ENCODE measurements around the gene FAM216B. TPM values are rescaled to one million over a fixed set of nuclear protein-coding genes. Genes with fewer than 3 reads are reported as not detected.

The FAM216B gene
- total and polyA plus RNA-seq, 2 of the 8 experiments (the other 6 are each of a cell fraction or from before 2014, with no cell fraction given): not detected

DNA sequence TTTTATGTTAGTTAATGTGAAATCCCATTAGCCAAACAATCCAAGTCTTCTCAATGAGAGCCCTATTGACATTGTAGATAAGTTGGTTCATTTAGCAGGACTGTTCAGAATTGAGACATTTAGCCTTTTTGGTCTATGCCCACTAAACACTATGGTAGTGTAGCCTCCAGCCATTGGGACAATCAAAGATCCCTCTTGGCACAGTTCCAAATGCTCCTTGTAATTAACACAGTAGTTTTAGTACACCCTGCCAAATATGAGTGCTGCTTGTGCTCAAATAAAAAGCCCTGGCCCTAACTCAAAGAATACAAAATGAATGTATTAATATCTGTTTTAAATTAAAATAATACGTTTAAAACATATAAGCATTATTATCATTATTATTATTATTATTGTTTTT, 15.4 kb upstream of the FAM216B start:
- H3K4me3 ChIP-seq (ENCODE audit: extremely low read depth in 1 of 4, insufficient read depth in 2 of 4, low read depth in 3 of 4, low read length in 4 of 4): no peak overlapping the region

More for the DNA sequence above, 15.4 kb upstream of the FAM216B start:
- H3K9ac ChIP-seq (replicated peaks in 1 of 4; ENCODE audit: extremely low read depth in 1 of 4, low read depth in 3 of 4, low read length in 3 of 4): no peak overlapping the region
- no peak overlapping the region for H3K23ac ChIP-seq (ENCODE audit: insufficient read length)
- H2BK20ac ChIP-seq (ENCODE audit: low read length): no peak overlapping the region
- H3K79me2 ChIP-seq (ENCODE audit: control insufficient read depth in 1 of 2, insufficient read depth in 2 of 2, low read length in 2 of 2): no peaks in the 10 kb centered on the region
- H3K18ac ChIP-seq (ENCODE audit: extremely low read depth, low read length): no peak overlapping the region
- H3K4me1 ChIP-seq (replicated peaks in 1 of 4; ENCODE audit: control insufficient read depth in 3 of 4, insufficient read depth in 4 of 4, low read length in 3 of 4): no peaks in the 10 kb centered on the region
- no peak overlapping the region for H3K14ac ChIP-seq (ENCODE audit: insufficient read length)
- H3K36me3 ChIP-seq (ENCODE audit: control insufficient read depth in 2 of 4, insufficient read depth in 4 of 4, low read length in 3 of 4): no peaks in the 10 kb centered on the region
- no peak overlapping the region for H4K8ac ChIP-seq (ENCODE audit: extremely low read depth, insufficient read depth, low read length)
- no peak overlapping the region for H2AK5ac ChIP-seq (ENCODE audit: low read depth, low read length)
- H2BK120ac ChIP-seq (replicated peaks; ENCODE audit: low read depth, low read length): no peak overlapping the region
- no peak for FAIRE-seq
- no peak overlapping the region for H3K4me2 ChIP-seq (ENCODE audit: insufficient read depth in 1 of 2, low read depth in 2 of 2, low read length in 2 of 2)
- ChIA-PET CTCF (ENCODE audit: partially characterized antibody) (no interaction called here), POLR2A (ENCODE audit: partially characterized antibody) (no interaction called here)
- H3K79me1 ChIP-seq (ENCODE audit: low read depth, low read length): no peaks in the 10 kb centered on the region
- no peaks in the 10 kb centered on the region for H4K20me1 ChIP-seq (replicated peaks in 1 of 2; ENCODE audit: control insufficient read depth in 1 of 2, insufficient read depth in 2 of 2, low read length in 2 of 2)
- no peak overlapping the region for H2BK12ac ChIP-seq (ENCODE audit: low read depth, low read length)
- no peak for DNase-seq (ENCODE audit: low read depth in 1 of 2, low spot score in 2 of 2)
- no peaks in the 10 kb centered on the region for H3K23me2 ChIP-seq (ENCODE audit: low read depth, low read length)
- no peak overlapping the region for H3K4ac ChIP-seq (replicated peaks; ENCODE audit: insufficient read length, low read depth, low read length)
- TF ChIP-seq CBX8 (IDR thresholded peaks at IDR 0.05; ENCODE audit: borderline replicate concordance, low read depth, low read length) (no peak), JUN (IDR thresholded peaks at IDR 0.05; ENCODE audit: low read depth, low read length) (no peak), ASH2L (IDR thresholded peaks at IDR 0.05; ENCODE audit: low read length) (no peak), EP300 (IDR thresholded peaks at IDR 0.05; ENCODE audit: borderline replicate concordance in 1 of 2, low read depth in 2 of 2, low read length in 2 of 2) (no peak), CTBP2 (IDR thresholded peaks at IDR 0.05; ENCODE audit: borderline replicate concordance, insufficient read depth, insufficient read length, low read length) (no peak), SP1 (IDR thresholded peaks at IDR 0.05; ENCODE audit: low read depth, low read length) (no peak), EGR1 (IDR thresholded peaks at IDR 0.05; ENCODE audit: borderline replicate concordance, low read depth, low read length) (no peak), RAD21 (IDR thresholded peaks at IDR 0.05 in 1 of 2, conservative IDR thresholded peaks at IDR 0.05 in 1 of 2; ENCODE audit: low read depth in 2 of 2, low read length in 2 of 2) (no peak), SIX5 (IDR thresholded peaks at IDR 0.05; ENCODE audit: low read depth, low read length) (no peak), POLR2A (IDR thresholded peaks at IDR 0.05; ENCODE audit: control extremely low read depth in 1 of 2, low read depth in 2 of 2, low read length in 2 of 2) (no peak), NANOG (IDR thresholded peaks at IDR 0.05; ENCODE audit: insufficient read depth, low read depth, low read length, poor library complexity, severe bottlenecking) (no peak), SRF (IDR thresholded peaks at IDR 0.05; ENCODE audit: low read depth, low read length) (no peak)
- TF ChIP-seq, protein P1, sequence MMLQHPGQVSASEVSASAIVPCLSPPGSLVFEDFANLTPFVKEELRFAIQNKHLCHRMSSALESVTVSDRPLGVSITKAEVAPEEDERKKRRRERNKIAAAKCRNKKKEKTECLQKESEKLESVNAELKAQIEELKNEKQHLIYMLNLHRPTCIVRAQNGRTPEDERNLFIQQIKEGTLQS (IDR thresholded peaks at IDR 0.05; ENCODE audit: insufficient read depth, low read depth, low read length): no peak
- TF ChIP-seq, protein P2, sequence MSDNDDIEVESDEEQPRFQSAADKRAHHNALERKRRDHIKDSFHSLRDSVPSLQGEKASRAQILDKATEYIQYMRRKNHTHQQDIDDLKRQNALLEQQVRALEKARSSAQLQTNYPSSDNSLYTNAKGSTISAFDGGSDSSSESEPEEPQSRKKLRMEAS (IDR thresholded peaks at IDR 0.05): no peak
- H3K9me3 ChIP-seq (ENCODE audit: insufficient read depth in 2 of 2, low read depth in 1 of 2, low read length in 1 of 2): no peaks in the 10 kb centered on the region
- no peak overlapping the region for H4K91ac ChIP-seq (replicated peaks; ENCODE audit: insufficient read length, low read length)
- no peaks in the 10 kb centered on the region for H3K27me3 ChIP-seq (replicated peaks in 1 of 4; ENCODE audit: control insufficient read depth in 3 of 4, extremely low read depth in 1 of 4, insufficient read depth in 3 of 4, low read length in 3 of 4)
- H3K27ac ChIP-seq (ENCODE audit: low read depth, low read length): no peak overlapping the region
- H2AFZ ChIP-seq (ENCODE audit: low read length): no peak overlapping the region
- H2BK15ac ChIP-seq (ENCODE audit: low read length): no peak overlapping the region
- no peak overlapping the region for H3K56ac ChIP-seq (replicated peaks; ENCODE audit: insufficient read length, low read depth, low read length)
- no peak overlapping the region for H4K5ac ChIP-seq (ENCODE audit: insufficient read length, low read depth, low read length)
- 74% methylated on average over 1 of the region's 1 CpG; no CpG with 5 or more reads in 1 of the 2 experiments for WGBS, 2 experiments (ENCODE audit: extremely low coverage in 1 of 2, insufficient coverage in 1 of 2, insufficient read length in 1 of 2, insufficient replicate concordance in 2 of 2, low coverage in 1 of 2, low lambda C conversion rate in 2 of 2, missing lambda C conversion rate in 1 of 2)
- H2BK5ac ChIP-seq (ENCODE audit: low read depth, low read length): no peak overlapping the region
